GM12872 (cell line): ENCODE measurements around the gene TDRD12.

Source experiments
- CTCF ChIP-seq: IDR thresholded peaks from 3 replicates; pipeline ENCODE4 v1.5.1; 2011; ENCODE audit warnings: low read depth, mild to moderate bottlenecking, low read length, moderate library complexity; ENCODE audit not compliant: insufficient read depth

TDRD12 gene

GRCh38 chr19:32751066-32751465, 31.5 kb downstream of the TDRD12 start:
- no peak for TF ChIP-seq CTCF

GRCh38 chr19:32757189-32757588, 37.6 kb downstream of the TDRD12 start:
- TF ChIP-seq CTCF, result no peak

- TF ChIP-seq CTCF, result no peak
Measured at GRCh38 chr19:32767951-32768679, 48.5 kb downstream of the TDRD12 start.

- TF ChIP-seq CTCF, result no peak
Measured at GRCh38 chr19:32771596-32771995, 52.0 kb downstream of the TDRD12 start.

- no peak for TF ChIP-seq CTCF
Measured at GRCh38 chr19:32773126-32773525, 53.6 kb downstream of the TDRD12 start.

GRCh38 chr19:32779082-32779481, 59.5 kb downstream of the TDRD12 start:
- no peak for TF ChIP-seq CTCF

GRCh38 chr19:32781280-32781679, 61.7 kb downstream of the TDRD12 start:
- TF ChIP-seq CTCF, result no peak
